ENCODE data around the gene SMIM31.

DNA sequence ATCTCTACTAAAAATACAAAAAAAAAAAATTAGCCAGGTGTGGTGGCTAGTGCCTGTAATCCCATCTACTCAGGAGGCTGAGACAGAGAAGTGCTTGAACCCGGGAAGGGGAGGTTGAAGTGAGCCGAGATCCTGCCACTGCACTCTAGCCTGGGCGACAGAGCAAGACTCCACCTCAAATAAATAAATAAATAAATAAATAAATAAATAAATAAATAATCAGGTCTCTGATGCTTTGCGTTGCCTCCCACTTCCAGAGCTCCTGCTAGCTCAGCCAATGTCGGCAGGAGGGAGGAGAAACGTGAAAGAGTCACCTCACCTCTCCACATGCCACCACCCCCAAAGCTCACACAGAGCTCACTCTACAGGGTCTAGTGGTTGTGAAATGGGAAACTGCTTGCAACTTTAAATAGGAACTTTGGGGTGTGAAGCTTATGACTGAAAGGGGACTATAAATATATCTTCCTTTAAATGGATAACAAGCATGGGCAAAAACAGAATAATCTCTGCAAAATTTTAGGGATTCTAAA is 7.9 kb downstream of the SMIM31 start:
- TF ChIP-seq, protein P1, sequence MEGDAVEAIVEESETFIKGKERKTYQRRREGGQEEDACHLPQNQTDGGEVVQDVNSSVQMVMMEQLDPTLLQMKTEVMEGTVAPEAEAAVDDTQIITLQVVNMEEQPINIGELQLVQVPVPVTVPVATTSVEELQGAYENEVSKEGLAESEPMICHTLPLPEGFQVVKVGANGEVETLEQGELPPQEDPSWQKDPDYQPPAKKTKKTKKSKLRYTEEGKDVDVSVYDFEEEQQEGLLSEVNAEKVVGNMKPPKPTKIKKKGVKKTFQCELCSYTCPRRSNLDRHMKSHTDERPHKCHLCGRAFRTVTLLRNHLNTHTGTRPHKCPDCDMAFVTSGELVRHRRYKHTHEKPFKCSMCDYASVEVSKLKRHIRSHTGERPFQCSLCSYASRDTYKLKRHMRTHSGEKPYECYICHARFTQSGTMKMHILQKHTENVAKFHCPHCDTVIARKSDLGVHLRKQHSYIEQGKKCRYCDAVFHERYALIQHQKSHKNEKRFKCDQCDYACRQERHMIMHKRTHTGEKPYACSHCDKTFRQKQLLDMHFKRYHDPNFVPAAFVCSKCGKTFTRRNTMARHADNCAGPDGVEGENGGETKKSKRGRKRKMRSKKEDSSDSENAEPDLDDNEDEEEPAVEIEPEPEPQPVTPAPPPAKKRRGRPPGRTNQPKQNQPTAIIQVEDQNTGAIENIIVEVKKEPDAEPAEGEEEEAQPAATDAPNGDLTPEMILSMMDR (IDR thresholded peaks at IDR 0.05): no peak
- no peak for TF ChIP-seq POLR2A (IDR thresholded peaks at IDR 0.05)
- TF ChIP-seq EP300 (IDR thresholded peaks at IDR 0.05): no peak
